NCI-H146 (cell line): ENCODE data around the gene ASTN1.
A peak's percentile ranks its signal among the peaks of the same experiment; 100 is the strongest.

ENCODE experiments used
- DNase-seq: peaks from one replicate; lab custom pipeline; 2025; lab: John Stamatoyannopoulos, UW

ASTN1 gene

DNA sequence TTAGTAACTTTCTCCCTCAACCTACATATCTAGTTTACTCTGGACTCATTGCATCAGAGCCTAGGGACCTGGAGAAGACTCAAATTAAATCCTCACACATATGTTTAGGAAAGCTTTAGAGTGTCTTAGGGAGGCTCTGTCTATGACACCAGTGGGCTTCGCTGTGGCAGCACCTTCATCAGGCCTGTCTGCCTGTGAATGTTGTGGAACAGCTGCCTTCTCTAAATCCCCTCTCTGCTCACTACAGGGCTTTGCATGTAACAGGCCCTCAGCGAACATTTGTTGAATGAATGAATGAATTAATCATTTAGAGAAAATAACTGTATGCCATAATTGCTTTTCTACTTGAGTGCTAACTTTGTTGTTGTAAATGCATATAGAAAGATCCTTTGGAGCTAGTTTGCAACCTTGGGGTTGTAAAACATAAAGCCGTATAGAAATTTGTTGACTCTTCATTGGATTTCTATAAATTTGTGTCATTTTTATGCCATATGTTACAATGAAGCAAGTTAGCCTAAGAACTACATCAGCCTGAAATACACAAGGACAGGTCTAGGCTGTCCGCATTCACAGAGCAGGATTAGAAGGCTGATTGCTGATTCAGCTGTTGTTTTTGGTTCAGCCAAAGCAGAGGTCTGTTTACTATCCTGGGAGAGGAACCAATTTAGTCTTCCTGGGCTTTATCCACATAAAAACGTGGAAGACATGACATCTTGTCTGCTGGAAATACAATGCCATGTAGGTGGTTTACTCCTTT, 238.0 kb downstream of the ASTN1 start:
- DNase-seq = no peak

- DNase-seq = no peak
These were observed 239.3 kb downstream of the ASTN1 start for GRCh38 chr1:176925223-176925622.

DNA sequence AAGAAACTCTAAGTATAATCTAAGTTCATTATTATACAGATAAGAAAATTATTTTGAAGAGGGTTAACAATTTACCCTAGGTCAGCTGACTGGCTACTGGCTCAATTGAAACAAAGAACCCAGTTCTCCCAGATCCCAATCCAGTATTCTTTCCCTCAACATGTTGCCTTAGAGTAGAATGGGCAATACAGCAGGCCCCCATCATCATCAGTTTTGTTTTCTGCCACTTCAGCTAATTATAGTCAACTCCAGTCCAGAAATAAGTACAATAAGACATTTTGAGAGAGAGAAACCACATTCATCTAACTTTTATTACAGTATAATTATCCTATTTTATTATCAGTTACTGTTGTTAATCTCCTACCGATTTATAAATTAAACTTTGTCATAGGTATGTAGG, 241.2 kb downstream of the ASTN1 start:
- no peak for DNase-seq

DNA sequence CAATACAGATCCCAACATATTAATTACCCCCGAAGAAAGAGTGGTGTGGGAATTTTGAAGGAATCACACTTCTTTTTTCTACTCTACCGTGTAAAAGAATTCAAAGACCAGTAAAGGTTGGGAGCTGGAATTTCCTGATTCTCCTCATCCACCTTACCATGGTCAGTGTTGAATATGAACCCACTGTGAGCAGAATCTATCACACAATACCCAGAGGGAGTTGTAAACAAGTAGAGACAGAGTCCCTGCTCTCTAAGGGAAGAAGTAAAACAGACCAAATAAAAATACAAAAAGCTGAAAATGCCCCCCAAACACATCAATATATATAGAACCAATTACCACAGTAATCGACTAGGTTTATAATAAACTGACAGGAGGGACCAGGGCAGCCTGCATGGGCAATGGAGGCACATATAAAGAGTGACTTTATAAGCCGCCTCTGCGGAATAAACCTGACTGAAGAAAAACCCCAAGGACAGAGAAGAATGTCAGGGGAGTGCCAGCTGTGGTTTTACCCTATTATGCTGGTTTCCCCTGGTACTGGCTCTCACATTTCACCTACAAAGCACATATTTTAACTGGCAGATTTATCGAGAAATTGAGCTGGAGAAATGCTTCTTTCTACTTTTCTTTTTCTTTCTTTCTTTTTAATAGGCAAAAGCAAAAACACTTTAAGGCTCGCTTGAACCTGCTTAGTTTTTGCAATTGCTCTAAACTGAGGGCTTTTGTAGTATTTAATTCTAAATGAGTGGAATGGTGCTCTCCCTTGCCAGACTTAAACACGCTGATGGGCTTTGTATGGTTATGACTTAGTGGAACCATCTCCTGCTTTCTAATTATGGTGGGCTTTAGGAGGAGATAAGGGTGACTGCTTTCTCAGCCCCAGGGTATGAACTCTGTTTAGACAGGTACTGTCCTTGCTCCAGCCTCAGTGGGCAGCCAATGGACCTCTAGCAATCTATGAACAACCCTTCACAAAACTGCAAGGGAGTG, 244.8 kb downstream of the ASTN1 start:
- DNase-seq = no peak

DNA sequence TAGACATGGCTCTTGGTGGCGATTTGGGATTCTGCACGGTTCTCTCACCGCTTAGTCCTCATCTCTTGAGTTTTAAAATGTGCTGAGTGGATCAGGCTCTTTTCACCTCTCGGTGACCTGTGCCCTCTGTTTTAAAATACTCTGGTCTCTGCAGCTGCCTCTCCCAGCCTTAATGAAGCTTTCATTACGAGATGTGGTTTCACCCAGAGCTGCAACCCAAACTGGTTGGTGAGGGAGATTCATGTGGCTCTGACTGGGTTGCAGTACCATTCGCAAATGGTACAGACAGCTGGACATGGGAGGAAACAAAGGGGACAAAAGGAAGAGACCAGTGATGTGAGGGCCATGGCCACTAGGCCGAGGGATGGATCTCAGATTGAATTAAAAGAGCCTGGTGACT, 258.9 kb downstream of the ASTN1 start:
- DNase-seq = no peak

DNA sequence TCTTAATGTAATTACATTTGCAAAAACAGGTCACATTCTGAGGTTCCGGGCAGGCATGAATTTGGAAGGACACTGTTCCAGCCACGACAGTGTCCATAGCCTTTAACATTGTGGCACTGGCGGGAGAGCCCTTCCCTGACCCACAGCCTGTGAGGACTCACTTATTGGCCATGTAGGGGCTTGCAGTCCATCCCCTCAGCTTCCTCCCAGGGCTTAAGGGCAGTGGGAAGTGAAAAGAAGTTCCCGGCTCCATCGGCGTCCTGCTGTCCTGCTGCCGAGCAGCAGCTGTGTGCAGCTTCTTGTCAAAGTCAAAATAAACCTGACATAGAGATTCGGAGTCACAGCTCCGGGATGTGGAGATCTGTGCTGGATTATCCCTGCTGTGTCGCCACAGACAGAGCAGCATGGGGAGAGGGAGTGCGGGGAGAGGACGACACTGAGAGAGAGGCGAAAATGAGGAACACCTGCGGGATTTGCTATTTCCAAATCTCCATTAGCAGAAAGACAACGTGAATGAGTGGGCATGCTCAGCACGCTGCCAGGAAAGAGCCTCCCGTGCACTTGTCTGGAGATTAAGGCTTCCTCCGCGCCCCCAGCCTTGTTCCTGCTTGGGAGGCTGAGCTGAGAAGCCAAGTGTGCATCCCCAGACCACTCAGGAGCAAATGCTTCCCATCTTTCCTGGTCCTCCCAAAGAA, 260.3 kb downstream of the ASTN1 start:
- DNase-seq = no peak

DNA sequence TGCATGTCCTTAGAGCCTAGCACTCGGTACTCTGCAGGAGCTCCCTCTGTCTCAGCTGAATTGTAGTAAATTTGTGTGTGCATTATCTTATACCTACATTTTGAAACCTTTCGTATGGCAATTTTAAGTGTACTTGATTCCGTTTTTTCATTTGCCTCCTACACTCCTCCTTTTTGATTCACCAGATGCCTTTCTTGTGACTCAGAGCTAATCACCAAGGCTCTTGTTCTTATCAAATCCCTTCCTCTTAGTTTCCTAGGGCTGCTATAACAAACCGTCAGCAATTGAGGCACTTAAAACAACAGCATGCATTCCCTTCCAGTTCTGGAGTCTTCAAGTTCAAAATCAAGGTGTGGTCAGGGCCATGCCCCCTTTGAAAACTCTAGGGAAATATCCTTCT, 261.0 kb downstream of the ASTN1 start:
- no peak for DNase-seq

GRCh38 chr1:176899321-176899720, 265.2 kb downstream of the ASTN1 start:
- DNase-seq = no peak

DNA sequence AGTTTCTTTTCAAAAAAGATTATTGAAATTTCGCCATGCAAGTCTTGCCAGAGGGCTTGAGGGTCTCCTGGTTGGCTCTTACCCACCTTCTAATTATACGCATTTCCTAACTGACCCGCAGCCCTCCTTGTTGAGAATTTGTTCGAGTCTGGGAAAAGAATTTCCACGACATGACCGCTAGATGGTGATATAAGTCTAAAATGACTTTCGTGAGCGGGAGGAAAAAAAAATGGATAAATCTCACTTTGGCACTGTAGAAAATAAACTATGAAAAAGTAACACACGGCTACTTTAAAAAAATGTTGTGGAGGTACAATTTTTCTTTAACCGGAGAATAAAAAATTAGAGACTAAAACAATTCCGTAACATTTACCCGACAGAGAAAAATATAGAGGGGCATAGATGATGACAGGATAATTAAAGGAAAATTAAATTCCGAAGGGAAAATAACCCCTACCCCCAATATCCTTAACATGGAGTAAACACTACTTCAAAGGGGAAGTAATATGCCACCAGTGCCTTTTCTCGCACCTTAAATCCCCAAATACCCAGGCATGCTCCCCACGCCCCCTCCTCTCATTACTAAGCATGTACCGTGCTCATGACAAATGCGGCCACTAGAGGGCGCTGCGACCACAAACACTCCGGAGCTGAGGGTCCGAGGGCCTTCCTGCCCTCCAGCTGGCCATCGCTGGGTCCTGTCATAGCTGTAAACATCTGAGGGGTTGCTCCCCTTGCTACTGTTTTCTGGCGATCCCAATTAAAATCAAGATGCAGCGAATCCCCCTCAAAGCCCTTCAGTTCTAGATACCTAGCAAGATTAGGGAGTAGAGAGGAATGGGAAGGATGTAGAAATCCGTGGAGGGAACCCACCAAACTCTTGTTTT, 266.9 kb downstream of the ASTN1 start:
- peak; percentile 38 for DNase-seq

- DNase-seq = no peak
These were observed 268.3 kb downstream of the ASTN1 start for GRCh38 chr1:176896216-176896615.

DNA sequence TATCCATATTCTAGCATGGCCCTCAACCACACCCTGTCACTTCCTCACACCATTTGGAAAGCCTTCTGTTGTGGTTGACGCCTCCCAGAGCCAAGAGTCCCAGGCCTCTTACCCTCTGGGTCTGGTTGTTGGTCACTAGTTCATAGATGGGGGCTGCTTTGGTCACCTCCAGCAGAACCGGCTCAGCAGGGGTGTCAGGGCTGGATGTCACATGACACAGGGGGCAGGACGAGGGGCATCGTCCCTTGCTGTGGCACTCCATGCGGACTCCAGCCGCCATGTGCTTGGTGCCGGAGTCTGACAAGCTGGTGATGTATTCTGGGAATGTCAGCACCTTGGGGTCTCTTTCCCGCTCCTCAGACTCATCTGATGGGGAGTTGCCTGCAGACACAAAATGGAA, 270.1 kb downstream of the ASTN1 start:
- no peak for DNase-seq

GRCh38 chr1:176893625-176894352, 270.7 kb downstream of the ASTN1 start:
- no peak for DNase-seq

GRCh38 chr1:176888471-176889032, 276.0 kb downstream of the ASTN1 start:
- DNase-seq = no peak

GRCh38 chr1:176885751-176886150, 278.8 kb downstream of the ASTN1 start:
- DNase-seq = no peak

- DNase-seq = no peak
These were observed 279.2 kb downstream of the ASTN1 start for GRCh38 chr1:176885341-176885740.

GRCh38 chr1:176884911-176885310, 279.6 kb downstream of the ASTN1 start:
- DNase-seq = no peak

GRCh38 chr1:176884286-176884685, 280.2 kb downstream of the ASTN1 start:
- no peak for DNase-seq

- peak; percentile 62 for DNase-seq
These were observed 283.4 kb downstream of the ASTN1 start for GRCh38 chr1:176880955-176881595.

DNA sequence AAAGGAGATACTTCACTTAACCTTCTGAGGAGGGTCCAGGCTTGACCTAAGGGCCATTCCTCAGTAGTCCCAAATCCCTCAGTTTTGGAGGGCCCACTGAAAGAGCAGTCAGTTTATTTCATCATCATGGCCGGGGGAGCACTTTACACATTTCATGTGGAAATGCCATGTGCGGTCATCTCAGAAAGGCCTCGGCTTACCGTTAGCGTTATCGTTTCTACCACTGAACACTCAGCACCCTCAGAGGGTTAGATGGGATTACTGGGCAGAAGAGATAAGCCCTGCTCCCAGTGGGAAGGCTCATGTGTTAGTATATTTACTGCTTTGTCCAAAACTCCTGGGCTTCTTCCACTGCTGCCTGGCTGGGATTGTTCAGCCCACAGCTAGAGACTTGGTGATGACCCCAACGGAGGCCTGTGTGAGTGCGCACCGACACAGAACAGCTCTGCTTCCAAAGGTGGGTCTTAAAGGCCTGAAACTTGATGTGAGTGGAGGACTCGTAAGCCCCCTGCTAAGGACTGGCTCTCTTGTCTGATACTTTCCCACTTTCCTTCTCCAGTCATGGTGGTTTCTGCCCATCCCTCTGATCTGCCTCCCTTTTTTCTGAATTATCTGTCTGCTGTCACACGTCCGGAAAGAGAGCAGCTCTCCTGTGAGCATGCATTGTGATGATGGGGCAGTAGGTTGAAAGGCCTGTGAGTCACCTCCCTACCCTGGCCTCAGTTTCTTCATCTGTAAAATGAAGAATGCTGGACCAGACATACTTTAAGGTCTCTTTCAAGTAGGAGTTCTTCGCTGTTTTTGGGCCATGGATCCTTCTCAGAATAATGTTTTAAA, 284.5 kb downstream of the ASTN1 start:
- no peak for DNase-seq
